HepG2 (cell line): ENCODE measurements around the gene MRPL39. TPM values are rescaled to one million over a fixed set of nuclear protein-coding genes. Genes with fewer than 3 reads are reported as not detected.

ENCODE experiments used
- ATAC-seq: fragments of 200-7000 bp; cut with Tn5 transposase; 3 replicates; pipeline ENCODE4 v1.9.1; 2020; ENCODE audit warnings: mild to moderate bottlenecking, moderate library complexity
- BruUV-seq: library from RNA; stranded (reverse); fragments of 400-500 nt; replicated peaks from 2 replicates; lab custom pipeline; 2021; lab: Mats Ljungman, UMichigan
- CTCF ChIA-PET: fragments of 300-600 bp; formaldehyde crosslinking; extraction: SDS; loops from one replicate; lab custom pipeline; 2021; ENCODE audit warnings: low total read pairs, inconsistent platforms, low intra/inter-chr PET ratio; lab: Yijun Ruan, JAX
- POLR2A ChIA-PET: fragments of 350-600 bp; sonication (Branson Sonifier 250); formaldehyde crosslinking; loops from one replicate; lab custom pipeline; 2020; ENCODE audit warnings: antibody characterized with exemption, inconsistent platforms; lab: Yijun Ruan, JAX
- DNase-seq: peaks from one replicate; pipeline ENCODE4 v3.0.0-alpha.2; 2015; ENCODE audit warnings: low spot score
- FAIRE-seq: peaks from 3 replicates; lab custom pipeline; 2011; peaks lifted over from hg19 to GRCh38; lab: Jason Lieb, UNC
- H2AFZ ChIP-seq: one replicate; pipeline ENCODE4 v1.6.1; 2011; ENCODE audit warnings: low read length, inconsistent platforms
- H3K27ac ChIP-seq: fragments of 300-600 bp; 3 replicates; pipeline ENCODE4 v1.8.0; 2011; ENCODE audit warnings: mixed run types, mild to moderate bottlenecking, mixed read lengths, low read length, inconsistent platforms; ENCODE audit not compliant: insufficient read depth; ENCODE audit errors: extremely low read length
- H3K27me3 ChIP-seq, 2 experiments: fragments of 200-600 bp in 1 of 2; 2 replicates in 1 of 2; 3 replicates in 1 of 2; pipeline versions ENCODE4 v1.6.0 to v1.8.0; 2011; ENCODE audit warnings: low read length in 2 of 2, mild to moderate bottlenecking in 2 of 2, moderate library complexity in 2 of 2, inconsistent platforms in 1 of 2; ENCODE audit not compliant: insufficient read depth in 2 of 2, control insufficient read depth in 1 of 2
- H3K36me3 ChIP-seq, 2 experiments: fragments of 200-600 bp in 1 of 2; replicated peaks in 1 of 2; 2 replicates in 1 of 2; 3 replicates in 1 of 2; pipeline versions ENCODE4 v1.5.1 to v1.8.0; 2011; ENCODE audit warnings: low read length in 2 of 2, inconsistent platforms in 1 of 2; ENCODE audit not compliant: insufficient read depth in 2 of 2, control insufficient read depth in 1 of 2
- H3K4me1 ChIP-seq: 2 replicates; pipeline ENCODE4 v1.5.1; 2012; ENCODE audit warnings: low read length, inconsistent platforms; ENCODE audit not compliant: insufficient read depth
- H3K4me2 ChIP-seq: 2 replicates; pipeline ENCODE4 v1.6.0; 2011; ENCODE audit warnings: low read depth, low read length, inconsistent platforms
- H3K4me3 ChIP-seq, 3 experiments: fragments of 200-600 bp in 1 of 3; sonication (generic), shearing (Covaris generic) in 1 of 3; replicated peaks in 1 of 3; 2 replicates each; pipeline ENCODE4 v1.5.1; 2011 to 2016; ENCODE audit warnings: low read length in 3 of 3, inconsistent platforms in 2 of 3, low read depth in 2 of 3, mild to moderate bottlenecking in 2 of 3, control low read depth in 1 of 3, mixed read lengths in 1 of 3; ENCODE audit not compliant: insufficient read depth in 1 of 3
- H3K79me2 ChIP-seq: one replicate; pipeline ENCODE4 v1.6.1; 2011; ENCODE audit warnings: low read length, inconsistent platforms; ENCODE audit not compliant: insufficient read depth
- H3K9ac ChIP-seq: 2 replicates; pipeline ENCODE4 v1.6.0; 2011; ENCODE audit warnings: mild to moderate bottlenecking, low read depth, low read length, inconsistent platforms; ENCODE audit not compliant: insufficient read depth
- H3K9me3 ChIP-seq: 2 replicates; pipeline ENCODE4 v1.5.1; 2012; ENCODE audit warnings: mild to moderate bottlenecking, low read length
- H4K20me1 ChIP-seq: 2 replicates; pipeline ENCODE4 v1.6.0; 2011; ENCODE audit warnings: inconsistent platforms, mild to moderate bottlenecking, low read length, moderate library complexity; ENCODE audit not compliant: insufficient read depth
- DZIP1 ChIP-seq: sonication (generic); formaldehyde crosslinking; IDR thresholded peaks from 2 replicates; pipeline ENCODE4 v1.5.0; 2020; ENCODE audit warnings: mild to moderate bottlenecking, missing genetic modification reagents
- ISX ChIP-seq: sonication (generic); formaldehyde crosslinking; conservative IDR thresholded peaks from 2 replicates; pipeline ENCODE4 v1.5.0; 2020; ENCODE audit warnings: missing genetic modification reagents
- NR2C2 ChIP-seq: sonication (generic); formaldehyde crosslinking; IDR thresholded peaks from 2 replicates; pipeline ENCODE4 v1.4.0; 2020; ENCODE audit warnings: missing genetic modification reagents, mild to moderate bottlenecking, moderate library complexity, borderline replicate concordance
- RAD51 ChIP-seq: fragments of 450-650 bp; IDR thresholded peaks from 2 replicates; pipeline ENCODE4 v1.6.1; 2016; ENCODE audit warnings: borderline replicate concordance
- RNF2 ChIP-seq: fragments of 450-650 bp; conservative IDR thresholded peaks from 2 replicates; pipeline ENCODE4 v1.6.1; 2016; ENCODE audit warnings: low read depth
- SIN3B ChIP-seq: fragments of 150-350 bp; IDR thresholded peaks from 2 replicates; pipeline ENCODE4 v1.6.1; 2014; ENCODE audit warnings: low read length
- SKI ChIP-seq: fragments of 450-650 bp; IDR thresholded peaks from one replicate; pipeline ENCODE4 v1.6.1; 2018; ENCODE audit warnings: mild to moderate bottlenecking; ENCODE audit not compliant: partially characterized antibody
- STAT5B ChIP-seq: sonication (generic); formaldehyde crosslinking; IDR thresholded peaks from 2 replicates; pipeline ENCODE4 v1.4.0; 2020; ENCODE audit warnings: missing genetic modification reagents
- ZBTB43 ChIP-seq: sonication (generic); formaldehyde crosslinking; conservative IDR thresholded peaks from 2 replicates; pipeline ENCODE4 v1.4.0; 2020; ENCODE audit warnings: missing genetic modification reagents
- ZNF343 ChIP-seq: sonication (generic); formaldehyde crosslinking; IDR thresholded peaks from 2 replicates; pipeline ENCODE4 v1.4.0; 2020; ENCODE audit warnings: mild to moderate bottlenecking, missing genetic modification reagents
- ZNF441 ChIP-seq: sonication (generic); formaldehyde crosslinking; IDR thresholded peaks from 2 replicates; pipeline ENCODE4 v1.7.0; 2021; ENCODE audit warnings: missing genetic modification reagents, borderline replicate concordance
- ZNF451 ChIP-seq: sonication (generic); formaldehyde crosslinking; IDR thresholded peaks from 2 replicates; pipeline ENCODE4 v1.5.0; 2020; ENCODE audit warnings: mild to moderate bottlenecking, missing genetic modification reagents
- ZNF503 ChIP-seq: sonication (generic); formaldehyde crosslinking; IDR thresholded peaks from 2 replicates; pipeline ENCODE4 v1.4.0; 2020; ENCODE audit warnings: missing genetic modification reagents
- ZNF547 ChIP-seq: sonication (generic); formaldehyde crosslinking; IDR thresholded peaks from 2 replicates; pipeline ENCODE4 v1.5.1; 2020; ENCODE audit warnings: mild to moderate bottlenecking, missing genetic modification reagents
- ZNF570 ChIP-seq: sonication (generic); formaldehyde crosslinking; IDR thresholded peaks from 2 replicates; pipeline ENCODE4 v1.4.0; 2020; ENCODE audit warnings: mild to moderate bottlenecking, missing genetic modification reagents, borderline replicate concordance
- WGBS: methylation state at CpG from one replicate; pipeline ENCODE4 v1.1.6; 2017; ENCODE audit warnings: low lambda C conversion rate; 5-methylcytosine and 5-hydroxymethylcytosine counted together
- in situ Hi-C: cut with HindIII; loops from 2 replicates; pipeline ENCODE4 v1.10.0; 2017; ENCODE audit warnings: low pct_unique_long_range_greater_than_20kb; ENCODE audit not compliant: extremely low pct_ligation_motif_present
- intact Hi-C: fragments of 100-400 bp; cut with micrococcal nuclease; formaldehyde crosslinking; loops from one replicate; pipeline ENCODE4 v1.10.0; 2022; ENCODE audit not compliant: unreplicated experiment
- polyA plus RNA-seq, 8 experiments: library from polyadenylated mRNA; depleted of rRNA in 3 of 8; stranded (reverse) in 7 of 8; unstranded in 1 of 8; fragments of >200 nt; fragmentation: Illumina TruSeq in 4 of 8; extraction: Trizol in 4 of 8; gene quantifications; 2 replicates each; pipeline versions ENCODE4 v1.2.1 to v1.2.3, GENCODE V29; 2011 to 2016; ENCODE audit warnings: low read depth in 4 of 8, missing spikeins in 1 of 8, mixed read lengths in 1 of 8; ENCODE audit not compliant: insufficient read depth in 1 of 8
- total RNA-seq, 5 experiments: library from RNA; depleted of rRNA; stranded (reverse); fragments of >200 nt; fragmentation: Illumina TruSeq; extraction: Trizol; gene quantifications; 2 replicates each; pipeline ENCODE4 v1.2.3, GENCODE V29; 2016; ENCODE audit warnings: low read depth in 1 of 5

Gene MRPL39
- total and polyA plus RNA-seq, 2 of the 13 experiments (the other 11 are each of a cell fraction or from before 2014, with no cell fraction given), result 29.1 to 91.2 TPM

GRCh38 chr21:25560271-25560685, 47.0 kb downstream of the MRPL39 start:
- in situ Hi-C loops, result no loop called here
- no peak for ATAC-seq
- H4K20me1 ChIP-seq, result no peaks in the 10 kb centered on the region
- H3K4me2 ChIP-seq, result no peak overlapping the region
- no peak overlapping the region for H3K9ac ChIP-seq
- BruUV-seq, result no TSS peak
- no peak for DNase-seq
- POLR2A ChIA-PET, result no interaction called here
- H3K79me2 ChIP-seq, result no peaks in the 10 kb centered on the region
- H3K27me3 ChIP-seq, result no peaks in the 10 kb centered on the region
- H3K36me3 ChIP-seq, result 0 out of 5 replicates have a peak, but pooled peaks cover 0 to under 1% of the 10 kb centered on the region in 2 experiments
- H3K27ac ChIP-seq, result no peak overlapping the region
- no peak overlapping the region for H2AFZ ChIP-seq
- 90% methylated on average over 4 of the region's 4 CpGs for WGBS
- H3K9me3 ChIP-seq, result no peaks in the 10 kb centered on the region
- no peak for FAIRE-seq
- CTCF ChIA-PET, result no interaction called here
- peaks cover 20% of the 10 kb centered on the region for H3K4me1 ChIP-seq
- no peak for TF ChIP-seq DZIP1 (CRISPR knock-in tag)
- TF ChIP-seq NR2C2 (CRISPR knock-in tag), result no peak
- TF ChIP-seq STAT5B (CRISPR knock-in tag), result no peak
- no peak overlapping the region for H3K4me3 ChIP-seq
- intact Hi-C loops, result no loop called here

GRCh38 chr21:25559746-25560145, 47.5 kb downstream of the MRPL39 start:
- H3K4me2 ChIP-seq, result no peak overlapping the region
- no peaks in the 10 kb centered on the region for H3K79me2 ChIP-seq
- no peak overlapping the region for H3K4me3 ChIP-seq
- in situ Hi-C loops, result no loop called here
- no peak overlapping the region for H2AFZ ChIP-seq
- ChIA-PET CTCF (no interaction called here), POLR2A (no interaction called here)
- no peaks in the 10 kb centered on the region for H3K27me3 ChIP-seq
- no peak overlapping the region for H3K27ac ChIP-seq
- no peak overlapping the region for H3K9ac ChIP-seq
- H3K4me1 ChIP-seq, result peaks cover 20% of the 10 kb centered on the region
- intact Hi-C loops, result no loop called here
- no TSS peak for BruUV-seq
- FAIRE-seq (no peak), ATAC-seq (no peak), DNase-seq (no peak)
- H4K20me1 ChIP-seq, result no peaks in the 10 kb centered on the region
- WGBS, result 100% methylated on average over 1 of the region's 1 CpG
- H3K36me3 ChIP-seq, result no peaks in the 10 kb centered on the region
- no peaks in the 10 kb centered on the region for H3K9me3 ChIP-seq
- TF ChIP-seq ZNF451 (CRISPR knock-in tag) (no peak), ZNF343 (no peak), ZNF441 (CRISPR knock-in tag) (no peak), RAD51 (no peak), ZNF547 (CRISPR knock-in tag) (no peak), ZNF503 (CRISPR knock-in tag) (no peak), ZBTB43 (CRISPR knock-in tag) (no peak), ZNF570 (CRISPR knock-in tag) (no peak), ISX (no peak), SKI (no peak), SIN3B (no peak), RNF2 (no peak)
